Lung (tissue), 12 donors: Measurements from ENCODE around the gene CLEC20A. TPM values are rescaled to one million over a fixed set of nuclear protein-coding genes. Genes with fewer than 3 reads are reported as not detected.

Experiments
- ATAC-seq: fragments of 200-7000 bp; cut with Tn5 transposase; one replicate; pipeline ENCODE4 v1.9.1; 2020; ENCODE audit warnings: moderate number of reproducible peaks; ENCODE audit not compliant: insufficient read depth, low FRiP score
- DNase-seq, 3 donors: peaks; one replicate each; pipeline ENCODE4 v3.0.0-alpha.2; 2013 to 2017
- H3K27ac ChIP-seq, 2 donors: one replicate each; pipeline ENCODE4 v1.5.1; 2013; ENCODE audit warnings: mild to moderate bottlenecking in 2 of 2, moderate library complexity in 2 of 2, control low read depth in 1 of 2, inconsistent platforms in 1 of 2, low read depth in 1 of 2, low read length in 1 of 2
- H3K27me3 ChIP-seq, 3 donors: one replicate each; pipeline ENCODE4 v1.5.1; 2013; ENCODE audit warnings: low read length in 2 of 3; ENCODE audit not compliant: control insufficient read depth in 3 of 3, insufficient read depth in 3 of 3
- H3K36me3 ChIP-seq, 4 donors: one replicate each; pipeline ENCODE4 v1.5.1; 2013; ENCODE audit warnings: low read length in 4 of 4, mild to moderate bottlenecking in 1 of 4, moderate library complexity in 1 of 4; ENCODE audit not compliant: control insufficient read depth in 4 of 4, insufficient read depth in 4 of 4
- H3K4me1 ChIP-seq, 5 donors: one replicate each; pipeline ENCODE4 v1.5.1; 2013; ENCODE audit warnings: low read length in 5 of 5, mild to moderate bottlenecking in 2 of 5, moderate library complexity in 1 of 5; ENCODE audit not compliant: control insufficient read depth in 5 of 5, insufficient read depth in 5 of 5
- H3K4me3 ChIP-seq: one replicate; pipeline ENCODE4 v1.5.1; 2013; ENCODE audit warnings: mild to moderate bottlenecking, control low read depth, moderate library complexity
- H3K9ac ChIP-seq, 2 donors: one replicate each; pipeline ENCODE4 v1.5.1; 2013; ENCODE audit warnings: low read length in 2 of 2, control low read depth in 1 of 2; ENCODE audit not compliant: insufficient read depth in 1 of 2
- H3K9me3 ChIP-seq, 4 donors: one replicate each; pipeline ENCODE4 v1.5.1; 2013; ENCODE audit warnings: low read length in 3 of 4, mild to moderate bottlenecking in 1 of 4, moderate library complexity in 1 of 4; ENCODE audit not compliant: control insufficient read depth in 4 of 4, insufficient read depth in 3 of 4
- CTCF ChIP-seq: IDR thresholded peaks from 2 replicates; pipeline ENCODE4 v1.5.1; 2012; ENCODE audit warnings: mild to moderate bottlenecking; ENCODE audit errors: control extremely low read depth, extremely low read depth
- WGBS, 2 donors: extraction: QIAGEN DNeasy Blood & Tissue Kit; methylation state at CpG; one replicate each; pipeline ENCODE4 v1.1.7; 2013; 5-methylcytosine and 5-hydroxymethylcytosine counted together
- polyA plus RNA-seq, 2 donors: library from polyadenylated mRNA; stranded (reverse); fragments of 200-250 nt; gene quantifications; one replicate each; pipeline ENCODE4 v1.2.1, GENCODE V29; 2013
- total RNA-seq, 2 donors: library from RNA; depleted of rRNA in 1 of 2; stranded (reverse); fragments of >200 nt in 1 of 2; gene quantifications; one replicate each; pipeline ENCODE4 v1.2.1, GENCODE V29; 2014 to 2021
- donor health status: control.
- donor health status: control.
- donor health status: Bipolar disorder and iron deficiency.
- donor health status: healthy.
- donor health status: DM: yes; HTN: yes; CAD: no.

CLEC20A gene
- total and polyA plus RNA-seq, 4 donors: 0.14 TPM; not detected in 3

DNA sequence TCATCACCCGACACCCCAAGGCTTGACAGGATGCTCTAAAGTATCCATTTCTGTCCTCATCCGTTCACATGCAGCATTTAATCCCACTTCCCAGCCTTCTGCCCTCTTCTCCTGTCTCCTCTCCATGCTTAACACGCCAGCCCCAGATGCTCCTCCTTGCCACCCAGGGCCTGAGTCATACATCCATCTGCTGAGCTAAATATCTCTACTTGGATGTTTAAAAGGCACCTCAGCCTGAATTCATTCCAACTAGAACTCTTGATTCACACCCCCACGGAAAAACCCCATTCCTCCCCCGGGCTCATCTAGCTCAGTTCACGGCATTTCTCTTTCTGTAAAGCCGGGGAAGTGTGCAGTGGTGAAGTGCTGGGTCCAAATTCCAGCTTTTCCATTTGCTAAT lies 43.9 kb upstream of the CLEC20A start:
- no peak for TF ChIP-seq CTCF
- ATAC-seq (no peak), DNase-seq (no peak)
- Histone ChIP-seq H3K4me1 (peaks cover 0 to 20% (median 2%) of the 10 kb centered on the region in 5 donors), H3K4me3 (no peak overlapping the region), H3K36me3 (no peaks in the 10 kb centered on the region), H3K27me3 (no peaks in the 10 kb centered on the region), H3K27ac (no peak overlapping the region), H3K9ac (no peak overlapping the region), H3K9me3 (no peaks in the 10 kb centered on the region)
- 86 to 90% methylated on average over 7 of the region's 7 CpGs for WGBS, 2 donors

GRCh38 chr1:178540204-178540603 lies 43.4 kb upstream of the CLEC20A start:
- no peaks in the 10 kb centered on the region for H3K36me3 ChIP-seq
- no peak for TF ChIP-seq CTCF
- ATAC-seq (no peak), DNase-seq (no peak)
- WGBS, 2 donors: 85 to 88% methylated on average over 6 of the region's 6 CpGs
- no peak overlapping the region for H3K27ac ChIP-seq
- no peak overlapping the region for H3K4me3 ChIP-seq
- no peaks in the 10 kb centered on the region for H3K9me3 ChIP-seq
- H3K27me3 ChIP-seq: no peaks in the 10 kb centered on the region
- H3K9ac ChIP-seq: no peak overlapping the region
- peaks cover 0 to 20% (median 2%) of the 10 kb centered on the region in 5 donors for H3K4me1 ChIP-seq

- no peaks in the 10 kb centered on the region for H3K9me3 ChIP-seq
- ATAC-seq: no peak
- no peak for DNase-seq
- 83 to 91% methylated on average over 7 of the region's 7 CpGs for WGBS, 2 donors
- no peaks in the 10 kb centered on the region for H3K27me3 ChIP-seq
- H3K27ac ChIP-seq: no peak overlapping the region
- H3K4me1 ChIP-seq: peaks cover 0 to 20% (median 2%) of the 10 kb centered on the region in 5 donors
- no peak overlapping the region for H3K9ac ChIP-seq
- no peak for TF ChIP-seq CTCF
- H3K36me3 ChIP-seq: no peaks in the 10 kb centered on the region
- no peak overlapping the region for H3K4me3 ChIP-seq
These were observed 42.5 kb upstream of the CLEC20A start for GRCh38 chr1:178539291-178539690.
